Measurements from ENCODE around the gene RXRA. TPM values are rescaled to one million over a fixed set of nuclear protein-coding genes. Genes with fewer than 3 reads are reported as not detected.

Gene RXRA
- total and polyA plus RNA-seq, 2 of the 4 experiments (the other 2 are of a cell fraction) = 7.5 to 17.9 TPM

GRCh38 chr9:134434894-134435506 is 108.7 kb downstream of the RXRA start:
- intact Hi-C loops (cut with micrococcal nuclease) = loop anchor here (2.0 kb wide), 1 partner anchor 264 kb away; no protein-coding TSS in a partner anchor
- dilution Hi-C loops (cut with HindIII; ENCODE audit: low sequenced_read_pairs, unreplicated experiment) = no loop called here
- H3K27ac ChIP-seq (ENCODE audit: insufficient read depth, low read length) = peak overlapping the region; percentile 58; the same call in 1 of the 2 replicates
- TF ChIP-seq BHLHE40 (IDR thresholded peaks at IDR 0.05; ENCODE audit: low read depth, low read length) (no peak), MAZ (IDR thresholded peaks at IDR 0.05; ENCODE audit: borderline replicate concordance, low read depth, low read length) (peak; percentile 42; the same call in 1 of the 2 replicates), NFE2L2 (IDR thresholded peaks at IDR 0.05; ENCODE audit: low read depth, low read length) (no peak), MAFK (IDR thresholded peaks at IDR 0.05; ENCODE audit: low read depth, low read length) (peak; percentile 98), FOS (IDR thresholded peaks at IDR 0.05; ENCODE audit: low read depth, low read length) (no peak), CHD1 (IDR thresholded peaks at IDR 0.05; ENCODE audit: low read depth, low read length) (no peak), SMC3 (IDR thresholded peaks at IDR 0.05; ENCODE audit: low read depth, low read length) (no peak), MXI1 (IDR thresholded peaks at IDR 0.05; ENCODE audit: borderline replicate concordance, low read depth, low read length) (no peak), RAD21 (IDR thresholded peaks at IDR 0.05; ENCODE audit: low read length) (peak; percentile 26), RFX5 (IDR thresholded peaks at IDR 0.05; ENCODE audit: low read depth, low read length) (no peak), POLR2A (IDR thresholded peaks at IDR 0.05; ENCODE audit: low read depth, low read length) (no peak), CTCF (conservative IDR thresholded peaks at IDR 0.05; ENCODE audit: low read depth, low read length) (no peak), USF2 (IDR thresholded peaks at IDR 0.05; ENCODE audit: low read depth, low read length) (no peak), ELK1 (IDR thresholded peaks at IDR 0.05; ENCODE audit: borderline replicate concordance, low read depth, low read length) (no peak), RCOR1 (IDR thresholded peaks at IDR 0.05; ENCODE audit: insufficient replicate concordance, low read length) (no peak)

More at GRCh38 chr9:134434894-134435506, 108.7 kb downstream of the RXRA start:
- in situ Hi-C loops (cut with MboI; ENCODE audit: low sequenced_read_pairs) = no loop called here
- POLR2A ChIA-PET (ENCODE audit: unreplicated experiment) = interaction anchor here (1.0 kb wide), 1 partner anchor 110 kb away, joined by 3 read pairs; no protein-coding TSS in a partner anchor
- Histone ChIP-seq H3K36me3 (ENCODE audit: control insufficient read depth, insufficient read depth, low read length) (peaks cover 27% of the 10 kb centered on the region; the same call in 1 of the 2 replicates), H3K27me3 (ENCODE audit: control insufficient read depth, insufficient read depth, low read length) (no peaks in the 10 kb centered on the region), H3K4me1 (ENCODE audit: control insufficient read depth, insufficient read depth, low read length) (peaks cover 24% of the 10 kb centered on the region), H2BK5ac (ENCODE audit: low read depth, low read length, poor library complexity, severe bottlenecking) (peak overlapping the region; percentile 53), H3K4me3 (ENCODE audit: insufficient read depth, low read depth, low read length) (no peak overlapping the region), H2BK120ac (ENCODE audit: low read depth, low read length) (no peak overlapping the region), H3K14ac (replicated peaks; ENCODE audit: low read depth, low read length) (no peak overlapping the region), H3K9ac (ENCODE audit: low read depth, low read length) (no peak overlapping the region; the same call in 1 of the 2 replicates), H3K18ac (ENCODE audit: low read depth, low read length) (no peak overlapping the region), H4K5ac (ENCODE audit: low read depth, low read length) (no peak overlapping the region), H2AK9ac (replicated peaks; ENCODE audit: low read depth, low read length, poor library complexity) (peak overlapping the region; percentile 70), H2BK20ac (ENCODE audit: low read depth, low read length) (no peak overlapping the region), H4K8ac (ENCODE audit: low read depth in 2 of 2, low read length in 2 of 2) (no peak overlapping the region), H3K79me1 (ENCODE audit: low read depth in 1 of 2, low read length in 2 of 2) (peaks cover 3 to 7% of the 10 kb centered on the region in 2 experiments; a peak in 2 of 4 replicates), H2BK15ac (ENCODE audit: low read depth, low read length) (no peak overlapping the region), H2AK5ac (ENCODE audit: low read depth, low read length) (peak overlapping the region; percentile 84), H4K20me1 (ENCODE audit: insufficient read depth, low read length) (peaks cover 20% of the 10 kb centered on the region), H4K91ac (ENCODE audit: insufficient read depth, low read depth, low read length) (0 out of 2 replicates have a peak overlapping the region, but pooled peaks have one; percentile 13), H3K4ac (ENCODE audit: low read depth, low read length) (peak overlapping the region; percentile 58), H3K9me3 (ENCODE audit: control insufficient read depth, insufficient read depth, low read length) (no peaks in the 10 kb centered on the region), H2AFZ (replicated peaks; ENCODE audit: low read length, poor library complexity) (peak overlapping the region; percentile 79), H3K23ac (ENCODE audit: low read depth, low read length) (no peak overlapping the region), H3K9me1 (ENCODE audit: insufficient read depth, low read length) (no peaks in the 10 kb centered on the region; the same call in 1 of the 2 replicates), H3K4me2 (ENCODE audit: low read depth, low read length) (no peak overlapping the region), H3K56ac (ENCODE audit: extremely low read depth, insufficient read depth, low read length) (no peak overlapping the region)
- DNase-seq = peak; percentile 97
- BruUV-seq (replicated peaks) = no TSS peak
- WGBS, 2 experiments (ENCODE audit: extremely low coverage in 2 of 2, insufficient read length in 1 of 2) = 0% methylated on average over 3 of the region's 17 CpGs; no CpG with 5 or more reads in 1 of the 2 experiments
- ATAC-seq (ENCODE audit: low read depth) = peak; percentile 84
- CTCF ChIA-PET = interaction anchor here (1.2 kb wide), 1 partner anchor 8 kb away, joined by 7 read pairs; no protein-coding TSS in a partner anchor
